ENCODE results near the gene ITGA1. TPM values are rescaled to one million over a fixed set of nuclear protein-coding genes. Genes with fewer than 3 reads are reported as not detected.

The ITGA1 gene
- total RNA-seq, 4 donors from 2014 or later, result 228 to 302 (median 235) TPM

DNA sequence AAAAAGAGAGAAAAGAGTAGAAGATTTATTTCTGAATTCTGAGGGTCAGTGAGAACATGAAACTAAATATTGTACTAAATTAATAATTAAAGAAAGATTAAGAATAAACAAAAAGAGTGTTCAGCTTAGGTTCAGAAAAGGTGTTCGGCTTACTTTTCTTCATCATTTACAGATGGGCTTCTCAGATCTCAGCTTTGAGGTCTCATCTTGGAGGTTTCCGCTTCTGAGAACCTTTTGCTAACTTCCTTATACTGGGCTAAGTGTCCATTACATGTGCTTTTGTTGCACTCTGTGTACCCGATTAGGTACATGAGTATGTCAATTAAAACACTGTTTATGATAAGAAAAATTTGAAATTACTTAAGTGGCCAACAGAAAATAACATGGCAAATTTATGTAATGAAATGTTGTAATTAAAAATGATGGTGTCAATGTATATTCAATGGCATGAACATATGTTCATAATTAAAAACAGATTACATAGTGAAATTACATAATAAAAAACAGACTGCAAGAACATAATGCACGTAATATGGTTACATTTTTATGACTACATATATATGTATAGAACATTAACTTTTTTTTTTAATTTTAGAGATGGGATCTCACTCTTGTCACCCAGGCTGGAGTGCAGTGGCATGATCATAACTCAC lies 17.3 kb upstream of the ITGA1 start:
- H3K4me1 ChIP-seq, result peaks cover 0 to 10% (median 3%) of the 10 kb centered on the region in 4 donors
- intact Hi-C loops (cut with DNase I), result no loop called here
- H3K27ac ChIP-seq (replicated peaks in 1 of 4), result no peak overlapping the region
- H3K36me3 ChIP-seq, result no peaks in the 10 kb centered on the region
- TF ChIP-seq EP300 (IDR thresholded peaks at IDR 0.05) (no peak), POLR2A (IDR thresholded peaks at IDR 0.05; ENCODE audit: low read depth) (no peak)
- TF ChIP-seq, protein P1, sequence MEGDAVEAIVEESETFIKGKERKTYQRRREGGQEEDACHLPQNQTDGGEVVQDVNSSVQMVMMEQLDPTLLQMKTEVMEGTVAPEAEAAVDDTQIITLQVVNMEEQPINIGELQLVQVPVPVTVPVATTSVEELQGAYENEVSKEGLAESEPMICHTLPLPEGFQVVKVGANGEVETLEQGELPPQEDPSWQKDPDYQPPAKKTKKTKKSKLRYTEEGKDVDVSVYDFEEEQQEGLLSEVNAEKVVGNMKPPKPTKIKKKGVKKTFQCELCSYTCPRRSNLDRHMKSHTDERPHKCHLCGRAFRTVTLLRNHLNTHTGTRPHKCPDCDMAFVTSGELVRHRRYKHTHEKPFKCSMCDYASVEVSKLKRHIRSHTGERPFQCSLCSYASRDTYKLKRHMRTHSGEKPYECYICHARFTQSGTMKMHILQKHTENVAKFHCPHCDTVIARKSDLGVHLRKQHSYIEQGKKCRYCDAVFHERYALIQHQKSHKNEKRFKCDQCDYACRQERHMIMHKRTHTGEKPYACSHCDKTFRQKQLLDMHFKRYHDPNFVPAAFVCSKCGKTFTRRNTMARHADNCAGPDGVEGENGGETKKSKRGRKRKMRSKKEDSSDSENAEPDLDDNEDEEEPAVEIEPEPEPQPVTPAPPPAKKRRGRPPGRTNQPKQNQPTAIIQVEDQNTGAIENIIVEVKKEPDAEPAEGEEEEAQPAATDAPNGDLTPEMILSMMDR (IDR thresholded peaks at IDR 0.05), result no peak
- H3K9me3 ChIP-seq, result no peaks in the 10 kb centered on the region
- no peaks in the 10 kb centered on the region for H3K27me3 ChIP-seq
- DNase-seq (ENCODE audit: extremely low spot score), result no peak
- WGBS, result 96% methylated on average over 4 of the region's 4 CpGs
- H3K4me3 ChIP-seq, result no peak overlapping the region

- TF ChIP-seq, protein P1 (IDR thresholded peaks at IDR 0.05), result no peak
- TF ChIP-seq POLR2AphosphoS5 (IDR thresholded peaks at IDR 0.05) (no peak), POLR2A (IDR thresholded peaks at IDR 0.05; ENCODE audit: low read depth) (no peak), EP300 (IDR thresholded peaks at IDR 0.05) (no peak)
- intact Hi-C loops (cut with DNase I), result no loop called here
- WGBS, result 89% methylated on average over 3 of the region's 3 CpGs
- Histone ChIP-seq H3K9me3 (no peaks in the 10 kb centered on the region), H3K36me3 (no peaks in the 10 kb centered on the region), H3K27ac (replicated peaks in 1 of 4) (no peak overlapping the region), H3K27me3 (no peaks in the 10 kb centered on the region), H3K4me3 (no peak overlapping the region), H3K4me1 (peaks cover 0 to 10% (median 3%) of the 10 kb centered on the region in 4 donors)
- DNase-seq (ENCODE audit: extremely low spot score), result no peak
Observed at GRCh38 chr5:52771343-52772039, 16.2 kb upstream of the ITGA1 start.

GRCh38 chr5:52772668-52773067 lies 15.0 kb upstream of the ITGA1 start:
- H3K9me3 ChIP-seq, result no peaks in the 10 kb centered on the region
- no peaks in the 10 kb centered on the region for H3K27me3 ChIP-seq
- H3K36me3 ChIP-seq, result no peaks in the 10 kb centered on the region
- no peak for TF ChIP-seq EP300 (IDR thresholded peaks at IDR 0.05)
- no peak for TF ChIP-seq POLR2A (IDR thresholded peaks at IDR 0.05; ENCODE audit: low read depth)
- TF ChIP-seq, protein P1 (IDR thresholded peaks at IDR 0.05), result no peak
- no peak overlapping the region for H3K27ac ChIP-seq (replicated peaks in 1 of 4)
- no peak for DNase-seq (ENCODE audit: extremely low spot score)
- intact Hi-C loops (cut with DNase I), result no loop called here
- no peak overlapping the region for H3K4me3 ChIP-seq
- peaks cover 0 to 10% (median 3%) of the 10 kb centered on the region in 4 donors for H3K4me1 ChIP-seq

GRCh38 chr5:52773342-52773741 lies 14.4 kb upstream of the ITGA1 start:
- intact Hi-C loops (cut with DNase I), result no loop called here
- no peak overlapping the region for H3K27ac ChIP-seq (replicated peaks in 1 of 4)
- H3K27me3 ChIP-seq, result no peaks in the 10 kb centered on the region
- H3K4me3 ChIP-seq, result no peak overlapping the region
- no peak for DNase-seq (ENCODE audit: extremely low spot score)
- WGBS, result 87% methylated on average over 2 of the region's 2 CpGs
- TF ChIP-seq POLR2A (IDR thresholded peaks at IDR 0.05; ENCODE audit: low read depth) (no peak), POLR2AphosphoS5 (IDR thresholded peaks at IDR 0.05) (no peak)
- TF ChIP-seq, protein P1 (IDR thresholded peaks at IDR 0.05), result no peak
- H3K4me1 ChIP-seq, result peaks cover 0 to 4% (median 3%) of the 10 kb centered on the region in 4 donors
- H3K36me3 ChIP-seq, result no peaks in the 10 kb centered on the region
- no peaks in the 10 kb centered on the region for H3K9me3 ChIP-seq
